Activated naive CD4-positive, alpha-beta T cell treated with anti-CD3 and anti-CD28 coated beads, Interleukin-2, amount 50 U/mL, for 16 hours (primary cell): ENCODE measurements around the gene LDLRAD4.
A peak's percentile ranks its signal among the peaks of the same experiment; 100 is the strongest.
"Not testable (repeated sequence)": the region's sequence is repeated elsewhere in the genome, so short reads cannot be mapped to it uniquely, and the experiment has no call there.

ENCODE experiments used
- DNase-seq: peaks from one replicate; pipeline ENCODE4 v3.0.0-alpha.2; 2020

The LDLRAD4 gene

DNA sequence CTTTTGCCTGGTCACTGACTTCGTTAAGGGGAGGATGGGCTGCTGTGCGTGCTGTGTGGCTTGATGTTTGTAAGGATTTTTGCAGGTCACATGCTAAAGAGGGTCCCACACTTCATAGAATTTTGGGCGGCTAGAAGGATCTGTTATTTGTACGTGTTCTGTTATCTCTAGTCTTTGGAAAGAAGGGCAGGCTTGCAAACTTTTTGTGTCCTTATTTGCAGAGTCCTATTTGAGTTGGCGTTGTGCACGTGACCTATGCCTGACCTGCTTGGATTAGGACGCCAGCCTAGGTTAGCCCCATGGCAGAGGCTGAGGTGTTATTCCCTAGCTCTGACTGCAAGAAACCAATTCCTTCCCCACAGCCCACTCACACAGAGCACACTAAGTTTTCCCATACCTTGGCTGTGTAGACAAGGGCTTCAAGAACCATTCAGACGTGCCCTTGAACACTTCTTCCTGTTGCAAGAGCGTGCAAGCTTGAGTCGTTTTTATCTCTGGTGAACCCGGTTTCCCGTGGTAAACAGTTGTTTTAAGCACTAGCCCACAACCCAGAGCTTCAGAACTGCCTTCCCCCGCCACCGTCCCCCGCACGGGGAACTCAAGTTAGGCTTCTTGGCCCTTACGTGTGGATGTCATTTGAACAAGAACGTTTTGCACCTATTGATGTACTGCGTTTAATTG is 94.6 kb downstream of the LDLRAD4 start:
- DNase-seq, result peak; percentile 29

DNA sequence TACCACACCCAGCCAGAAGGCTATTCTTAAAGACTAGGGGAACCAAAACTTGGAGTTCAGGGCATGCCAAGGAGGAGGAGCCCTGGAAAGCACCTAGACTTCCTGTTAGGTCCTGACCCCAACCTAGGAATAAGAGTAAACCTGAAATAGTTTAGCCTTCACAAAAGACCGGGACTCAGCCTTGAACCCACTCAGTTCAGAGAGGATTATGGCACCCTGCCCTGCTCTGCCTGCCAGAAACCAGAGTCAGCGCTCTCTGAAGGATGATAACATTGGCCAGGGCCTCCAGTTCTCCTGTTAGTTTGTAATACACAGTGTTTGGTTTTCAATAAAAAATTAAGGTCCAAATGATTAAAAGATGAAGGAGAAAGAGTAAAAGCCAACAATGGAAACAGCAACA is 96.4 kb downstream of the LDLRAD4 start:
- no peak for DNase-seq

DNA sequence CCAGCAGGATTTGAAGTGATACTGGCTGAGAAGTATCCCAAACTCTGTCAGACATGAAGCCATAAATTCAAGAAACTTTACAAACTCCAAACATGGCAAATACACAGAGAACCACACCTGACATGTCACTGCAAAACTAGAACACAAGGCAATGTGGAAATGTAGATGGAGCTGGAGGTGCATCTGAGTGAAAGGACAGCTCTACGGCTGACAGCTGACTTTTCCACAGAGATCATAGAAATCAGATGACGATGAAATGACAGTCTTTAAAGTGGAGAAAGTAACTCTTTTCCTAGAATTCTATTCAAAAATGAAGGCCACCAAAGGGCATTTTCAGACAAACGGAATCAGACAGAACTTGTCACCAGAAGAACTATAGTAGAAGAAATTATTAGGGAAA is 97.5 kb downstream of the LDLRAD4 start:
- no peak for DNase-seq

DNA sequence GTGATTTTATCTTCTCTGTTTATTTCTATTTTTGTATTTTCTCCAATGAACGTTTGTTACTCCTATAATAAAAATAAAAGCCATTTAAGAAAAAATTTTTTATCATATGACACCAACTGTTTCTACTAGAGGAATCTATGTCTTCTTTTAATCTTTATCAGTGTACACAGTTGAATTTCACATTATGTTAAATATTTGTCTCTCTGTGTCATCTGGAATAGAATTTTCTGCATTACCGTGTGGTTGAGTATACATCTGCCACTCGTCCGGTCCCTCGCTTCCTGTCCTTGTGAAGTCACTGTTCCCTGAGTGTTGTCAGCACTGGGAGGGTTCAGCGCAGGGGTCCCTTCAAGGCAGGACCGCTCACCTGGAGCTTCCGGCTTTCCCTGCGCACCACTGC is 99.2 kb downstream of the LDLRAD4 start:
- DNase-seq, result no peak

DNA sequence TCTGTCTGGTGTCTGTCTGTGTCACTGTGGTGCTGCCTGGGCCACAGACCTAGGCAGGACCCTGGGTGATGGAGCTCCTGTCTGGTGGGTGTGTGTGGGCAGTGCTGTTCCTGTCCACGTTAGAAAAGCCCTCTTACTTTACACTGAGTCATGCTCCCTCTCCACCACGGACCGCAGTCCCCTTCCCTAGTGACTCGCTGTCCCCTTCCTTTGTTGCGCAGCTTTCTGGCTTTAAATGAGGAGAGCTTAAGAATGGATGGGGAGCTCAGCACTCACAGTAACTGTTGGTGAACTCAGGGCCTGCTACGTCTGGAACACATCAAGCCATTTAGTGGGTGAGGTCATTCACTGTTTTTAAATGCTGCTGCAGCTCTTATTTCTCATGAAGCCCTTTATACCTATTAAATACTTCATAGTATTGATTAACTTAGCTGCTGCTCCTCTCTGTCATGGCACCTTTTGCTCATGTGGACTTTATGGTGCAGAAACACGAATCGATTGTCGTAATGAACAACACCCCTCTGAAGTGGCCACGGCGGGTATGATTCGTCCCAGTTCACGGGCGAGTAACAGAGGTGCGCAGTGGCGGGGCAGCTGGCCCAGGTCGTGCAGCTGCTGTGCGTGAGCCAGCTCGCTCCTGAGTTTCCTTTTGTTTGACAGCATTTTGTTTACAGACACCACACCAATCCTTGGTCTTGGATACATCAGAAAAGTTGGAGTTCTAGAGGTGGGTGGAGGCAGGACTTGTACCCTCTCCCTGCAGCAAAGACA is 100.4 kb downstream of the LDLRAD4 start:
- no peak for DNase-seq

DNA sequence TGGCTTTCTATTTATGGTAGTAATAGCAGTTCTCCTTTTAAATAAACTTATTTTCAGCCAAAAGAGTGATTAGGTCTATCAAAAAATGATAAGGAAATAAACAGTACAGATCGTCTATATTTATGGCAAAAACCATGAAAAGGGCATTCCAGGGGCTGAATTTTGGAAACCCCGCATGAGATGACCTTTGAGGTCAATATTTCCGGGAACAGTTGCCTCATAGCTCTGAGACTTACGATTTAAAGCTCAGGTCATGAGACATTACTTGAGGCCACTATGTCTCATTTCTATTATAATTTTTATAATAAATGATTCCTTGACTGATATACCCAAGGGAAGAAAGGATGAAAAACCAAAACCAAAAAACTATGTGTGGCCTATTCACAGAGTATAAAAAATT is 101.1 kb downstream of the LDLRAD4 start:
- no peak for DNase-seq

DNA sequence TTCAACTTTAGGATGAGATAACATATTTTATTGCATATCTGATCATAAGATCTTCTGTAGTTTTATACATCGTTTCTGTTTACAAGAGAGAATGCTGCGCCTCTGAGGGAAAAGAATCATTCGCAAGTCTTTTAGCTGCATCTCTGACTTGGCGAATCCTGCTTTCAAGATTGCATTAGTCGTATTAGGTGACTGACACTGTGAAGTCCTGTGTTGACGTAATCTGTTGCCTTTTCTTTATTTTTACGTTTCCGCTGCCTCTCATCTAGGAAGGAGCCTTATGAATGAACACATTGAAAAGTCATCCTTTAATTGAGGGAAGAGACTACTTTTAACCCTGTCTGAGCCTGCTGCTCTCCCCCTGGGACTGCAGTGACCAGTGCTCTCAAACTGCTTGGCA is 101.5 kb downstream of the LDLRAD4 start:
- DNase-seq, result no peak

DNA sequence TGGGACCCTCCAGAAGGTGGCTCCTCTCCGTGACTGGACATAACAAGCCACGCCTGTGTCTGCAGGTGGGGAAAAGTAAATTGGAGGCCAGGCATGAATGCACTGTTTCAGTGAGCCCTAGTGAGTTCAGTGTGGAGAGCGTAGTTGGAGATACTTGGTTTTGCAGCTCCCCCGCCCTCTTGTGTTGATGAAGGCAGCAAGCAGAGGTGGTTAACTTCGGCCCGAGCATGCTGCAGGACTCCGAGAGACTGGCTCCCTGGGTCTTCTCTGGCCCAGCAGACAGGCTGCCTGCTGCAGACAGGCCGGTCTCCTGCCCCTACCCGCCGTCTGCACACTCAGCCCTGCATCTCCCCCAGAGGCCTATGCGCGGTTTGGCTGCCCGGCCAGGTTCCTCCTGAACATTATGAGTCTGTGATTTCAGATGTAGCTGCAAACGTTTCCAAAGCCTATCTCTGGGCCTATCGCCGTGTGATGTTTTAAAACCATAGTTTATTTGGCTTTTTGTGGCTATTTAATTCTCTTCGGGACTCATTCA is 102.4 kb downstream of the LDLRAD4 start:
- no peak for DNase-seq

DNA sequence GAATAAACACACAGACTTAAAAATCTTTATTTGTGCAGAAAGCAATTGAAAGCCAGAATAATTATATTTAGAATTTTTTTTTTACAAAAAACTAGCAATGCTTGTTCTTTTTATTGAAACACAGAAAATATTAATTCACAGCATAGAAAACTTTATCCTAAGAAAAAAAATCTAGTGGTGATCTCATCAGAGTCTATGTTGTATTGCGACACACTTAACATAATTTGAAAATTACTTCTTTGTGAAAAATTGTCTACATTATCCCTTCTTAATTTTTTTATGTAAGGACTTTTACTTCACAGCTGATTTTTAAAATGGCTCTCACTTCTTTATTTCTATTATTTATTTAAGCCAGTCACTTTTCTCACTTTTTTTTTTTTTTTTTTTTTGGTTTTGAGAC is 103.4 kb downstream of the LDLRAD4 start:
- DNase-seq, result no peak

DNA sequence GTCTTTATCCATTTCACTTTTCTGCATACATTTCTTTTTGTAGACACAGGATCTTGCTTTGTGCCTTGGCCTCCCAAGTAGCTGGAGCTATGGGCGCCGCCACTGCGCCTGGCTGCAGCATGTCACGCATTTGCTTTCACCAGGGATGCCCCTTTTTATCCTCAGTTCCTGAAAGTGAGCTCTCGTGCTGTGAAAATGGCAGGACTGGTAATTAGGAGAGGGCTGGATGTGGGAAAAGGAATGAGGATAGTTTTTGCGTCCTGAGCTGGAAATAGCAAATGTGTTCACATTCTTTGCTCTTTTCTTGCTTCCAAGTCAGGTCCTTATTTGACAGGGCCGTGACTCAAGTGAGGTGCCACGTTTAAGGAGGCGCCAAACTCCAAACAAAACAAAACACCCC is 104.6 kb downstream of the LDLRAD4 start:
- no peak for DNase-seq

DNA sequence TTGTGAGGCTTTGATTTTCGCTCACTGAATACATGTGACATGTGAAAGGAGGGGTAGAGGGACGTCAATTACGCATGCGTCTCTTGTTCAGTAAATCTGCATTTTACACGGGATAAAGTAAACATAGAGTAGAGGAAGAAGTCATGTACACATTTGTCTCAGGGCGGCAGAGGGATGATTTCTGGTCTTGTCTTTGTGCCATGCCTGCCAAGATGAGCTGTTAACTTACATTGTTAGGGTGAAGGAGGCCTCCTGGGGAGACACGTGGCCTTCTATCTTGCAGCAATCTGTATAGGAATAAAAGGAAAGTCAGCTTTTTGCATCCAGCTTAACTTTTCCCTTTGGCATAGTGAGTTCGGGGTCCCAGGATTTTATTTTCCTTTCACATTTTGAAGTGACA is 106.3 kb downstream of the LDLRAD4 start:
- no peak for DNase-seq

DNA sequence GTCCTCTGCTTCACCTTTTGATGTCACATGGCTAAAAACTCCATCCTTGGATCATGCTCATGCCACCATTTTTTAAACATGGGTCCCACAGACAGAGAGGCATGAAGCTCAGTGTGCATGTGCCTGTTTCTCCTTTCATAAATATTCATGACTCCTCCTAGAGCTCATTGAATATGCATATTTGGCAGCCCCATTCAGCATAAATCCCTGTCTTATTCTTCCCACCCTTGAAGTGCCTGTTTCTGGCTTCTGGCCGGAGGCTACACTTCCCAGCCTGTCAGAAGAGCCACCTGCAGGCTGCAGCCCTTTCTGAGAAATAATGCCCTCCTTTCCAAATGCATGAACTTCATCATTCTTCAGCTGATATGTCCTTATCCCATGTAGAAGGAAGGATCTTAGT is 109.7 kb downstream of the LDLRAD4 start:
- no peak for DNase-seq

DNA sequence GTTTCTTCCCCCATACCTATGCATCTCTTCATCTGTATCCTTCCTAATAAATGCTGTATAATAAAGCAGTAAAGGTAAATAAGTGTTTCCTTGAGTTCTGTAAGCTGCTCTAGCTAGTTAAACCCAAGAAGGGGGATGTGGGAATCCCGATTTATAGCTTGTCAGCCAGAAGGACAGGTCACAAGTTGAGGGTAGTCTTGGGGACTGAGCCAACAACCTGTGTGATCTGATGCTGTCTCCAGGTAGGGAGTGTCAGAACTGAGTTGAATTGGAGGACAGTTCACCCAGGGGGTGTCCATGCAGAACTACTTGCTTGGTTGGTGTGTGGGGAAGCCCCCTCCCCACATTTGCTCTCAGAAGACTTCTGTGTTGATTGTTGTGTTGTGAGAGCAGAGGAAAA is 112.4 kb downstream of the LDLRAD4 start:
- DNase-seq, result no peak

DNA sequence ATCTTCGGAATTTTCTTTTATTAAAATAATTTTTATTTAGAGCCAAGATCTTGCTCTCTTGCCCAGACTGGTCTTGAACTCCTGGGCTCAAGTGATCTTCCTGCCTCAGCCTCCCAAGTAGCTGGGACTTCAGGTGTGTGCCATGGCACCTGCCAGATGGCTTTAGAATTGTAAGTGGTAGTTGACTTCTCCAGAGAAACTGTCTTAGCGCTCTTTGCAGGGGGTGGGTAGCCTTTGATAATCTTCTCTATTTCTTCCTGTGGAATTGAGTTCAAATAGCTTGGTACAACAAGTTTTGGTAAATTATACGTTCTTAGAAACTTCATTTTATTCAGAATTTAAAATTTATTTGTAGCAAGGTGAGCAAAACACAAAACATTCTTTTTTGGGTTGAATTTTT is 113.3 kb downstream of the LDLRAD4 start:
- no peak for DNase-seq

DNA sequence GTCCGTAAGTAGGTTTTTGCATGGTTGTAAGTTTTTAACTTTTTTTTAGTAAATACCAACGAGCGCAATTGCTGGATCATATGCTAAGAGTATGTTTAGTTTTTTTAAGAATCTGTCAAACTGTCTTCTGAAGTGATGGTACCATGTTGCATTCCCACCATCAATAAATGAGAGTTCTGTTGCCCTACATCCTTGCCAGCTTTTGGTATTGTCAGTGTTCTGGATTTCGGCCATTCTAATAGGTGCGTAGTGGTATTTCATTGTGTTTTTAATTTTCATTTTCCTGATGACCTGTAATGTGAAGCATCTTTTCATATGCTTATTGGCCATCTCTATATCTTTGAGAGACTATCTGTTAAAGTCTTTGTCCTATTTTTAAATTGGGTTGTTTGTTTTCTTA is 114.3 kb downstream of the LDLRAD4 start:
- DNase-seq, result no peak

DNA sequence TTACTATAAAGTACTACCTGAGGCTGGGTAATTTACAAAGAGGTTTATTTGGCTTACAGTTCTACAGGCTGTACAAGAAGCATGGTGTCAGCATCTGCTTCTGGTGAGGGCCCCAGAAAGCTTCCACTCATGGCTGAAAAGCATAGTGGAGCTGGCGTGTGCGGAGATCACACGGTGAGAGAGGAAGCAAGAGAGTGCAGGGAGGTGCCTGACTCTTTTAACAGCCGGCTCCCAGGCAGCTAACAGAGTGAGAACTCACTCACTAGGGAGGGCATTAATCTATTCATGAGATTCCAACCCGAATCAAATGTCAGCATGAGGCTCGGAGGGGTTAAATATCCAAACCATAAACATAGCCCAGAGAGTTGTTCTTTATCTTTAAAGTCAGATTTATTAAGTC is 117.3 kb downstream of the LDLRAD4 start:
- DNase-seq, result no peak

DNA sequence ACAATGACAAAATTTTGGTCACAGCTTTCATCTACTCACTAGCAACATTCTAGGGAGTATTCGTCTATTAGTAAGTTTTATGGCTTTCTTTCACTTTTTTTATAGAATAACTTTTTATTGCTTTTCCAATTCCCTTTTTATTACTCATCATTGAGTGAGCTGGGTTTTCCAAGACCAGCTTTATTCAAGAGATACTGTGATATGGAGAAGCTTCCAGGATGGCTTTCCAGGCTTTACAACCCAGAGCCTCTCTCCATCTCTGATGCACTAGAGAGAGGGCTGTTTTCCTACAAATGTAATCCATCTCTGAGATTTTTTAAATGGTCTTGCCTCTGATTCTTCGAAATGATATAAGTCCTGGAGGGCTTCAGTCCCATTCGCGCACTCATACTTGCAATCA is 118.3 kb downstream of the LDLRAD4 start:
- no peak for DNase-seq

DNA sequence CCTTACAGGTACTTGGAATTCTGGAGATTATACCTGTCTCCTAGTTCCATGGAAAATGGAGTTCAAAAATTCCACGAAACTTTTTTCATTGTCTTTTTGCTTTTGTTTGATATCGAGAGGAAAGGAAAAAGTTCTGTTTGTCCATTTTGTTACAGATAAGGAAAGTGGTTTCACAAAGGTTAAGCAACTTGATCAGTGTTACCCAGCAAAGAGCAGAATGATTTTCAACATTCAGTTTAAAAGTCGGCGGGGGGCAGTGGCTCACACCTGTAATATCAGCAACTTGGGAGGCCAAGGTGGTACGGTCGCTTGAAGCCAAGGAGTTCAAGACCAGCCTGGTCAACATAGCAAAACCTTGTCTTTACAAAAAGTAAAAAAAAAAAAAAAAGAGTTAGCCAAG is 118.8 kb downstream of the LDLRAD4 start:
- DNase-seq, result no peak

DNA sequence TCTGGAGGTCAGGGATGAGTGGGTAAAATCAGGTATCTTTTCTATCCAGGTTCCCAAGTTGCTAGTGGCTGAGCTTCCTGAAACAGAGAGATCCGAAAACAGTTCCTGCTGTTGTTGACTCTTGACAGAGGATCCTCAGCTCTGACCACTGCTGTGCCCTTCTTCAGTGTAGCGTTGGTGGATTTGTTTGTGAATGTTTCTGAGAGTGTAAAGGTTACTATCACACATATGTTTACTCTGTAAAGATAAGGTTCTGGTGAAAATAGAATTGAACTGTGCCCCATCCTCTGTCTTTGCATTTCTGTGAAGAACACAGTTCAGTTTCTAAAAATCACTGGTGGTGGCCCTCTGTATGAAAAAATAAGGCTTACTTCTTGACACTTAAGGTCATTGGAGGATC is 119.8 kb downstream of the LDLRAD4 start:
- no peak for DNase-seq

DNA sequence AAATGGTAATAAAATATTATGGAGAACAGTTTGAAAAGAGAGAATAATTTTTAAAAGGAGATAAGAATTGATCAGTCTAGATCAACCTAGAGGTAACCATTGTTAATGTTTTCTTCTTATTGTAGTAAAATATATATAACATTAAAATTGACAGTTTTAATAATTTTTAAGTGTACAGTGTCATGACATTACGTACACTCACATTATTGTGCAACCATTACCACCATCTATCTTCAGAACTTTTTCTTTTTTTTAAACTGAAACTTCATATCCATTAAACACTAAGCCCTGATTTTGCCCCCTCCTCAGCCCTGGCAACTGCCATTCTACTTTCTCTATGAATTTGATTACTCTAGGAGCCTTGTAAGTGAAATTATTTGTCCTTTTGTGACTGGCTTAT is 121.1 kb downstream of the LDLRAD4 start:
- no peak for DNase-seq

DNA sequence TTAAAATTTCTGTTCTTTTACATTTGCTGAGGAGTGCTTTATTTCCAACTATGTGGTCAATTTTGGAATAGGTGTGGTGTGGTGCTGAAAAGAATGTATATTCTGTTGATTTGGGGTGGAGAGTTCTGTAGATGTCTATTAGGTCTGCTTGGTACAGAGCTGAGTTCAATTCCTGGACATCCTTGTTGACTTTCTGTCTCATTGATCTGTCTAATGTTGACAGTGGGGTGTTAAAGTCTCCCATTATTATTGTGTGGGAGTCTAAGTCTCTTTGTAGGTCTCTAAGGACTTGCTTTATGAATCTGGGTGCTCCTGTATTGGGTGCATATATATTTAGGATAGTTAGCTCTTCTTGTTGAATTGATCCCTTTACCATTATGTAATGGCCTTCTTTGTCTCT is 127.9 kb downstream of the LDLRAD4 start:
- DNase-seq, result not testable (repeated sequence)

DNA sequence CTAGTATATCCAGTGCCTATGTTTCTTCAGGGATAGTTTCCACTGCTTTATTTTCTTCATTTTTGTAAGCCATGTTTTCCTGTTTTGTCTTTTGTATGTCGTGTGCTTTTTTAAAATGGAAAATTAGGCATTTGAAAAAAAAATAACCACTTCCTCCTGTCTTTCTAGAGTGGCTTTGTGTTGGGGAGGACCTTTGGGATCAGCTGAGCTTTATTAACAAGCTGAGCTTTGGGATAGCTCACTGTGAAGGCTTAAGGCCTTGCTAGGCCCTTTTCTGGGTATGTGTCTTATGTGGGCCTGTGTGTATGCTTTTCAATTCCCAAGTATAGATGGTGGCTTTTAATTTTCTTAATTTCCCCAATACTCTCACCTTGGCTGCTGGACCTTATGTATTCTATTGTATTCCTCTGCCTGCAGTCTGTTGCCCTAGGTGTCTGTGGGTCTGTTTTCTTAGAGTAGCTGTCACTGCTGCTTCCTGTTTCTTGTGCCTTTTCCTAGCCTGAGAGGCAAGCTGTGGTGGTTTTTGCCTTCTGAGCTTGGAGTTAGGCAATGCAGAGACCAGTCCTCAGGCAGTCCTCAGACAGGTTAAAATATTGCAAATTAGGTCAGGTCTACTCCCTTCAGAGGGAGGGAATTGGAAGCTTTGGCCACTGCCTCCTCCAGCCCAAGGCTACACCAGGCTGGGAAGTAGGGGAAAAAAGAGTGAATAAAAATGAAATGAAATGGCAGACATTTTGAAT is 134.7 kb downstream of the LDLRAD4 start:
- no peak for DNase-seq

DNA sequence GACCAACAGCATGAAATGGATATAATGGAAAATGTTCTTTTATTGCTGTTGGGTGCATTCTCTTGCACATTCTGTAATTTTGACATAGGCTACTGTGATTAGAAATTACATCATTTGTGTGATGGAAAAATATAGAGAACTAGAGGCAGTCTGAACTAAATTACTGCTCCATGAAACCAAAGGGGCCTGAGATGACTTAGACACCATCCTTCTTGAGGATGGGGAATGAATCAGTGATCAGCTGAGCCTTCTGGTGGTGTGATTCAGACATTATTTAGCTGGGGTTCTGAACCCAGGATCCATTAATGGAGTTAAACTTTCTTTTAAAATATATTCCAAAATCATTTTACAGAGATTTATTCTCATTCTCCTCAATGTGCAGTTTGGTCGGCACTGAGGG is 135.8 kb downstream of the LDLRAD4 start:
- DNase-seq, result no peak

DNA sequence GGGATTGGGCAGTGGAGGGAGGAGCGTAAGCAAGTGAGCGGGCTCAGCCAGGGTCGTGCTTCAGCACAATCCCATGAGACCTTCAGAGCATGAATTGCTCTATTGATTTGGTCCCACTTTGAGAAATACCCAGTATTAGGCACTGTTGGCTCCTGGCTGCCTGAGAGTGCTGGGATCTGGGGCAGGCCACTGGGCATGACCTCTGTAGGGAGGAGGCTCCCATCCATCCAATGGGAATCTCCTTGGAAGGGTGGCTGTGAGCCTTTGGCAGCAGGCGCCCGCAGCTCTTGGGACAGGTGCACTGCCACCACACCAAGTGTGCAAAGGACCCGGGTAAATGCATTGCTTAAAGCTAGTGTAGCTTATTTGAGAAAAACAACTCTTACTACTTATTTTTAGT is 137.5 kb downstream of the LDLRAD4 start:
- DNase-seq, result no peak
